SK-N-SH (cell line): ENCODE measurements around the gene LGALS8. TPM values are rescaled to one million over a fixed set of nuclear protein-coding genes. Genes with fewer than 3 reads are reported as not detected.

Experiments used
- CTCF ChIA-PET: fragments of 300-600, 350-600 bp; formaldehyde crosslinking; extraction: SDS; loops from one replicate; lab custom pipeline; 2021; lab: Yijun Ruan, JAX
- POLR2A ChIA-PET: fragments of 350-600 bp; sonication (Branson Sonifier 250); formaldehyde crosslinking; extraction: SDS; loops from one replicate; lab custom pipeline; 2020; ENCODE audit warnings: antibody characterized with exemption, inconsistent platforms; lab: Yijun Ruan, JAX
- DNase-seq: peaks from one replicate; pipeline ENCODE4 v3.0.0; 2012
- H2AFZ ChIP-seq: fragments of 200-600 bp; sonication (generic); 2 replicates; pipeline ENCODE4 v1.8.1; 2016; ENCODE audit warnings: antibody characterized with exemption, mild to moderate bottlenecking, low read depth
- H3F3A ChIP-seq: fragments of 200-600 bp; sonication (generic); replicated peaks from 2 replicates; pipeline ENCODE3; 2016; ENCODE audit warnings: antibody characterized with exemption, mild to moderate bottlenecking; ENCODE audit not compliant: insufficient read depth
- H3K27ac ChIP-seq, 2 experiments: fragments of 200-500 bp in 1 of 2; fragments of 200-600 bp in 1 of 2; sonication (Bioruptor generic) in 1 of 2; sonication (generic), shearing (Covaris generic) in 1 of 2; 2 replicates each; pipeline versions ENCODE4 v1.5.1 to v1.6.1; 2014 to 2016; ENCODE audit warnings: low read depth in 2 of 2, inconsistent platforms in 1 of 2, low read length in 1 of 2, mild to moderate bottlenecking in 1 of 2, mixed read lengths in 1 of 2
- H3K27me3 ChIP-seq: fragments of 200-600 bp; sonication (generic), shearing (Covaris generic); 2 replicates; pipeline ENCODE4 v1.6.1; 2016; ENCODE audit warnings: mixed run types; ENCODE audit not compliant: insufficient read depth
- H3K36me3 ChIP-seq, 2 experiments: fragments of 200-500 bp in 1 of 2; fragments of 200-600 bp in 1 of 2; sonication (Bioruptor generic) in 1 of 2; sonication (generic) in 1 of 2; replicated peaks in 1 of 2; 2 replicates each; pipeline versions ENCODE3 to v1.5.1; 2014 to 2016; ENCODE audit warnings: low read length in 1 of 2, mild to moderate bottlenecking in 1 of 2; ENCODE audit not compliant: insufficient read depth in 2 of 2, control insufficient read depth in 1 of 2
- H3K4me1 ChIP-seq, 2 experiments: fragments of 200-500 bp in 1 of 2; fragments of 200-600 bp in 1 of 2; sonication (Bioruptor generic) in 1 of 2; sonication (generic), shearing (Covaris generic) in 1 of 2; 2 replicates each; pipeline versions ENCODE4 v1.5.1 to v1.6.1; 2014 to 2016; ENCODE audit warnings: low read depth in 1 of 2, low read length in 1 of 2, mixed run types in 1 of 2; ENCODE audit not compliant: insufficient read depth in 2 of 2, control insufficient read depth in 1 of 2
- H3K4me2 ChIP-seq: fragments of 200-600 bp; sonication (generic), shearing (Covaris generic); 2 replicates; pipeline ENCODE4 v1.6.1; 2017; ENCODE audit warnings: mixed run types
- H3K4me3 ChIP-seq, 2 experiments: fragments of 200-500 bp in 1 of 2; fragments of 200-600 bp in 1 of 2; sonication (Bioruptor generic) in 1 of 2; sonication (generic), shearing (Covaris generic) in 1 of 2; 2 replicates each; pipeline versions ENCODE4 v1.5.1 to v1.8.1; 2014 to 2016; ENCODE audit warnings: low read depth in 2 of 2, inconsistent platforms in 1 of 2, low read length in 1 of 2, mild to moderate bottlenecking in 1 of 2, mixed read lengths in 1 of 2, moderate library complexity in 1 of 2
- H3K79me2 ChIP-seq: fragments of 200-600 bp; sonication (generic); 2 replicates; pipeline ENCODE4 v1.8.1; 2017; ENCODE audit warnings: mild to moderate bottlenecking; ENCODE audit not compliant: insufficient read depth
- H3K9ac ChIP-seq: fragments of 200-600 bp; sonication (generic); 2 replicates; pipeline ENCODE4 v1.6.1; 2017; ENCODE audit warnings: mixed run types
- H3K9me2 ChIP-seq: fragments of 200-600 bp; sonication (generic); 2 replicates; pipeline ENCODE4 v1.6.1; 2017; ENCODE audit warnings: mixed run types
- H3K9me3 ChIP-seq: fragments of 200-600 bp; sonication (generic); 2 replicates; pipeline ENCODE4 v1.6.1; 2017; ENCODE audit warnings: mixed run types, mild to moderate bottlenecking, moderate library complexity
- H4K20me1 ChIP-seq: fragments of 200-600 bp; sonication (generic); 2 replicates; pipeline ENCODE4 v1.6.1; 2017; ENCODE audit warnings: mild to moderate bottlenecking, mixed run types; ENCODE audit not compliant: insufficient read depth
- CHD2 ChIP-seq: fragments of 150-350 bp; IDR thresholded peaks from 2 replicates; pipeline ENCODE4 v1.6.1; 2018; ENCODE audit warnings: low read length; ENCODE audit not compliant: partially characterized antibody
- ELF1 ChIP-seq: IDR thresholded peaks from 2 replicates; pipeline ENCODE4 v1.4.0; 2012
- EP300 ChIP-seq, 2 experiments: IDR thresholded peaks; 2 replicates each; pipeline versions ENCODE4 v1.4.0 to v1.6.1; 2012; ENCODE audit warnings: borderline replicate concordance in 1 of 2, low read depth in 1 of 2, low read length in 1 of 2
- EZH2phosphoT487 ChIP-seq: fragments of 200-600 bp; sonication (generic); IDR thresholded peaks from 2 replicates; pipeline ENCODE4 v1.6.1; 2017; ENCODE audit warnings: low read depth, mixed run types, mild to moderate bottlenecking, antibody characterized with exemption, moderate library complexity, borderline replicate concordance
- FOSL2 ChIP-seq: IDR thresholded peaks from 2 replicates; pipeline ENCODE4 v1.4.0; 2012; ENCODE audit warnings: low read depth, mild to moderate bottlenecking, moderate library complexity, borderline replicate concordance
- FOXJ3 ChIP-seq: sonication (generic); formaldehyde crosslinking; IDR thresholded peaks from 2 replicates; pipeline ENCODE4 v1.5.1; 2020; ENCODE audit warnings: mild to moderate bottlenecking, missing genetic modification reagents
- FOXM1 ChIP-seq: IDR thresholded peaks from 2 replicates; pipeline ENCODE4 v1.4.0; 2012; ENCODE audit warnings: low read depth, mild to moderate bottlenecking
- GATA2 ChIP-seq: sonication (generic); formaldehyde crosslinking; IDR thresholded peaks from 2 replicates; pipeline ENCODE4 v1.5.0; 2020; ENCODE audit warnings: mild to moderate bottlenecking, missing genetic modification reagents
- IRF3 ChIP-seq: fragments of 150-350 bp; IDR thresholded peaks from 2 replicates; pipeline ENCODE4 v1.6.1; 2016; ENCODE audit warnings: mild to moderate bottlenecking, low read depth, low read length
- JUND ChIP-seq: IDR thresholded peaks from 2 replicates; pipeline ENCODE4 v1.4.0; 2012
- MAX ChIP-seq: IDR thresholded peaks from 2 replicates; pipeline ENCODE4 v1.4.0; 2012; ENCODE audit warnings: low read depth
- MEF2A ChIP-seq: IDR thresholded peaks from 2 replicates; pipeline ENCODE4 v1.4.0; 2012; ENCODE audit warnings: low read depth, borderline replicate concordance
- MXI1 ChIP-seq: IDR thresholded peaks from 2 replicates; pipeline ENCODE4 v1.6.1; 2012; ENCODE audit warnings: mild to moderate bottlenecking, low read depth, low read length, improper control_type of control experiment
- NRF1 ChIP-seq: IDR thresholded peaks from 2 replicates; pipeline ENCODE4 v1.6.1; 2012; ENCODE audit warnings: low read depth, mild to moderate bottlenecking, low read length
- POLR2AphosphoS5 ChIP-seq: IDR thresholded peaks from 2 replicates; pipeline ENCODE4 v1.6.1; 2012; ENCODE audit warnings: low read depth, low read length
- RCOR1 ChIP-seq: fragments of 150-350 bp; IDR thresholded peaks from 2 replicates; pipeline ENCODE4 v1.6.1; 2017; ENCODE audit warnings: antibody characterized with exemption, low read length
- TAF1 ChIP-seq: IDR thresholded peaks from 2 replicates; pipeline ENCODE4 v1.6.1; 2012; ENCODE audit warnings: low read depth, mild to moderate bottlenecking, low read length, moderate library complexity, borderline replicate concordance
- TCF12 ChIP-seq: IDR thresholded peaks from 2 replicates; pipeline ENCODE4 v1.4.0; 2012
- USF1 ChIP-seq: IDR thresholded peaks from 2 replicates; pipeline ENCODE4 v1.4.0; 2012; ENCODE audit warnings: low read depth, borderline replicate concordance
- WGBS: methylation state at CpG from one replicate; pipeline ENCODE4 v1.1.6; 2017; ENCODE audit warnings: low lambda C conversion rate; 5-methylcytosine and 5-hydroxymethylcytosine counted together
- polyA plus RNA-seq, 3 experiments: library from polyadenylated mRNA; depleted of rRNA; stranded (reverse); fragments of >200 nt; gene quantifications; 2 replicates each; pipeline ENCODE4 v1.2.3, GENCODE V29; 2012
- TF ChIP-seq, protein P1 (sequence below): IDR thresholded peaks from 2 replicates; pipeline ENCODE4 v1.4.0; 2012; ENCODE audit warnings: low read depth, borderline replicate concordance
- TF ChIP-seq, protein P2 (sequence below): fragments of 150-350 bp; IDR thresholded peaks from 2 replicates; pipeline ENCODE4 v1.6.1; 2017; ENCODE audit warnings: antibody characterized with exemption, low read length, low read depth, borderline replicate concordance
- TF ChIP-seq, protein P3 (sequence below): IDR thresholded peaks from 2 replicates; pipeline ENCODE4; 2012

The LGALS8 gene
- polyA plus RNA-seq, 1 of the 3 experiments (the other 2 are of a cell fraction), result 18.9 TPM

DNA sequence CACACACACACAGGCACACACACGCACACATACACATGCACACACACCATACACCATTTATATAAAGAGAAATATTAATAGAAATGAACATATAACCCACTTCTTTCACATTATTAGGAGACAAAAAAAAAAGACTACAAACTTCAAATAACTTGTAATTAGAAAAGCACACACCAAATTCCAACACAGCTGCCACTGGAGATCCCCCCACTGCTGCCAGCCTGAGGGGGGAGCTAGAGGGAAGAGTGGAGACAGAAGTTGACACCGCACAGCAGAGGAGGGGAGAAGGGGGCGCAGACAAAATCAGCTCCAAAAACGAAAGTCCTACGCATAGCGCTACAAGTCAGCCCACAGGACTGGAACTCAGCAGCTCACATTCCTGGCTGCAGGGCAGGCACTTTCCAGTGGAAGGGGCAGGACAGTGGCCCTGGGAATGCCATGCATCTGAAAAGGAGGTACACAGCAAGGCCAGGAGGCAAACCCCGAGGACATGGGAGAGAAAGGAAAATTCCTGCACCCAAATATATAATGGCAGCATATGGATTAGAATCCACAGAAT lies 36.5 kb downstream of the LGALS8 start (continued):
- TF ChIP-seq, protein P1, sequence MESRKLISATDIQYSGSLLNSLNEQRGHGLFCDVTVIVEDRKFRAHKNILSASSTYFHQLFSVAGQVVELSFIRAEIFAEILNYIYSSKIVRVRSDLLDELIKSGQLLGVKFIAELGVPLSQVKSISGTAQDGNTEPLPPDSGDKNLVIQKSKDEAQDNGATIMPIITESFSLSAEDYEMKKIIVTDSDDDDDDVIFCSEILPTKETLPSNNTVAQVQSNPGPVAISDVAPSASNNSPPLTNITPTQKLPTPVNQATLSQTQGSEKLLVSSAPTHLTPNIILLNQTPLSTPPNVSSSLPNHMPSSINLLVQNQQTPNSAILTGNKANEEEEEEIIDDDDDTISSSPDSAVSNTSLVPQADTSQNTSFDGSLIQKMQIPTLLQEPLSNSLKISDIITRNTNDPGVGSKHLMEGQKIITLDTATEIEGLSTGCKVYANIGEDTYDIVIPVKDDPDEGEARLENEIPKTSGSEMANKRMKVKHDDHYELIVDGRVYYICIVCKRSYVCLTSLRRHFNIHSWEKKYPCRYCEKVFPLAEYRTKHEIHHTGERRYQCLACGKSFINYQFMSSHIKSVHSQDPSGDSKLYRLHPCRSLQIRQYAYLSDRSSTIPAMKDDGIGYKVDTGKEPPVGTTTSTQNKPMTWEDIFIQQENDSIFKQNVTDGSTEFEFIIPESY, result no peak
- TF ChIP-seq IRF3 (no peak), CHD2 (no peak), FOSL2 (no peak), MAX (no peak), FOXJ3 (CRISPR knock-in tag) (no peak), EZH2phosphoT487 (no peak), MEF2A (no peak)
- TF ChIP-seq, protein P2, sequence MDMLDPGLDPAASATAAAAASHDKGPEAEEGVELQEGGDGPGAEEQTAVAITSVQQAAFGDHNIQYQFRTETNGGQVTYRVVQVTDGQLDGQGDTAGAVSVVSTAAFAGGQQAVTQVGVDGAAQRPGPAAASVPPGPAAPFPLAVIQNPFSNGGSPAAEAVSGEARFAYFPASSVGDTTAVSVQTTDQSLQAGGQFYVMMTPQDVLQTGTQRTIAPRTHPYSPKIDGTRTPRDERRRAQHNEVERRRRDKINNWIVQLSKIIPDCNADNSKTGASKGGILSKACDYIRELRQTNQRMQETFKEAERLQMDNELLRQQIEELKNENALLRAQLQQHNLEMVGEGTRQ, result no peak

GRCh38 chr1:236561976-236562375 lies 38.2 kb downstream of the LGALS8 start:
- Histone ChIP-seq H3K9me3 (no peaks in the 10 kb centered on the region), H4K20me1 (no peaks in the 10 kb centered on the region), H3K27me3 (no peaks in the 10 kb centered on the region), H3K9me2 (no peaks in the 10 kb centered on the region), H3K4me1 (peaks cover 0 to 16% of the 10 kb centered on the region in 2 experiments; a peak in 2 of 4 replicates), H3K4me2 (no peak overlapping the region), H3K79me2 (no peaks in the 10 kb centered on the region), H3K36me3 (peaks cover 77 to 93% of the 10 kb centered on the region in 2 experiments), H3K27ac (peak overlapping the region in 1 of 2 experiments; percentile 73; a peak in 1 of 4 replicates), H3F3A (no peaks in the 10 kb centered on the region), H2AFZ (no peak overlapping the region), H3K4me3 (no peak overlapping the region), H3K9ac (no peak overlapping the region)
- WGBS, result 48% methylated on average over 2 of the region's 2 CpGs
- TF ChIP-seq MXI1, result 0 out of 2 replicates have a peak, but pooled peaks have one; percentile 25
- TF ChIP-seq, protein P3, sequence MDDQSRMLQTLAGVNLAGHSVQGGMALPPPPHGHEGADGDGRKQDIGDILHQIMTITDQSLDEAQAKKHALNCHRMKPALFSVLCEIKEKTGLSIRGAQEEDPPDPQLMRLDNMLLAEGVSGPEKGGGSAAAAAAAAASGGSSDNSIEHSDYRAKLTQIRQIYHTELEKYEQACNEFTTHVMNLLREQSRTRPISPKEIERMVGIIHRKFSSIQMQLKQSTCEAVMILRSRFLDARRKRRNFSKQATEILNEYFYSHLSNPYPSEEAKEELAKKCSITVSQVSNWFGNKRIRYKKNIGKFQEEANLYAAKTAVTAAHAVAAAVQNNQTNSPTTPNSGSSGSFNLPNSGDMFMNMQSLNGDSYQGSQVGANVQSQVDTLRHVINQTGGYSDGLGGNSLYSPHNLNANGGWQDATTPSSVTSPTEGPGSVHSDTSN, result no peak
- TF ChIP-seq TCF12, result 0 out of 2 replicates have a peak, but pooled peaks have one; percentile 27
- TF ChIP-seq GATA2 (CRISPR knock-in tag), result peak; percentile 98
- 0 out of 2 replicates have a peak, but pooled peaks have one; percentile 21 for TF ChIP-seq POLR2AphosphoS5
- no peak for TF ChIP-seq IRF3
- TF ChIP-seq USF1, result no peak
- no peak for TF ChIP-seq EZH2phosphoT487
- no peak for TF ChIP-seq FOXM1
- no peak for TF ChIP-seq ELF1
- peak; percentile 87 for TF ChIP-seq CHD2
- peak in 1 of 2 experiments; percentile 90; a peak in 2 of 4 replicates for TF ChIP-seq EP300 (IDR thresholded peaks at IDR 0.05; ENCODE audit: borderline replicate concordance in 1 of 2, low read depth in 1 of 2, low read length in 1 of 2)
- no peak for TF ChIP-seq JUND
- TF ChIP-seq RCOR1, result peak; percentile 98
- peak; percentile 67 for TF ChIP-seq FOXJ3 (CRISPR knock-in tag)
- no peak for TF ChIP-seq TAF1
- no peak for TF ChIP-seq NRF1
- DNase-seq, result peak; percentile 70
- POLR2A ChIA-PET, result no interaction called here
- CTCF ChIA-PET, result no interaction called here
